ENCODE results near the gene ST6GALNAC1. TPM values are rescaled to one million over a fixed set of nuclear protein-coding genes. Genes with fewer than 3 reads are reported as not detected.

The ST6GALNAC1 gene
- total and polyA plus RNA-seq, 4 donors: 0.16 to 2.1 (median 0.21) TPM; not detected in 1

DNA sequence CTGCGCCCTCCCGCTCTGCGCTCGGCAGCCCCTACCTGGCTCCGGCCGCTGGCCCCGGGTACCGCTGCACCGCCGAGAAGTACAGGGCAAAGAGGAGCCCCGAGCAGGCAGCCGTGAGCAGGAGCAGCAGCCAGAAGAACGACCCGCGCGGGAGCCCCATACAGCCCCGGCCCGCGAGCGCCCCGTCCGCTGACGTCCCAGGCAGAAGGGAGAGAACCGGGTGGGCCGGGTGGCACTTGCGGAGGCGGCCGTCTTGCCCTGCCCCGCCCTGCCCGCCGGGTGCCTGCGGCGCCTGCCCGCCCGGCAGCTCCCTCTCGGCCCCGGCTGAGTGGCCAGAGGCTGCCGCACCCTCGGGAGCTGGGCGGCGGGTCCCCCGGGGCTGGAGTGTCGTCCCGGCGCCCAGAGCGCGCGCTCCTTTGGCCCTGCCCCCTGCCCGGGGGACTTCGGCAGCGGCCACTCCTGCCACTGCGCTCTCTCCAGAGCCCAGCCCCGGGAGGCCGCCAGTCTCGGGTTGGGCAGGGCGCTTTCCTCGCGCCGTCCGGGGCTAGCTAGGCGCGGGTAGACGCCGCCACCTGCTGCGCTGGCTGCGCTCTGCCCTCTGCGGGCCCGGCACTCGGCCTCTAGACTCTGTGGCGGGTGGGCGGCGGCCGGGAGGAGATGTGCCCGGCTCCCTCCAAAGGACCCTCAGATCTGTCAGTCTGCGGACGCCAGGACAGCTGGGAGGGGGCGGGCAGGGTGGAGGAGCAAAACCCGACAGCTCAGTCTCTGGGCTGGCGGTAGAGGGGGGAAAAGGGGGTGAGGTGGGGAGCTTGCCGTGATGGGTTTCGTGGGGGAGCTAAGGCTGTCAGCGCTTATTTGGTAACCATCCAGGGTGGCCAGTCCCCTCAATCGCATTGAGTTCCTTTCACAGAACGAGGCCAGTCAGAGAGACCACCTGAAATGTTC lies 57.6 kb downstream of the ST6GALNAC1 start, which contains the start of gene ST6GALNAC2:
Gene ST6GALNAC2, minus strand, starts transcription at position 212 of the 945 bp plus-strand sequence. Its CDS starts 52 bp downstream, at position 160.
- Histone ChIP-seq H3K27ac (ENCODE audit: low read depth in 1 of 2, low read length in 2 of 2) (peak within 1 kb of the TSS in 1 of 2 donors; percentile 42), H3K27me3 (ENCODE audit: control insufficient read depth in 4 of 4, insufficient read depth in 4 of 4, low read length in 3 of 4) (no peaks in the 10 kb centered on the region), H3K4me3 (ENCODE audit: low read depth in 1 of 3, low read length in 3 of 3) (peak within 1 kb of the TSS; percentile 23 to 66 (median 58)), H3K36me3 (ENCODE audit: control insufficient read depth in 4 of 4, insufficient read depth in 3 of 4, low read depth in 1 of 4, low read length in 3 of 4) (no peaks in the 10 kb centered on the region), H3K9ac (ENCODE audit: low read depth in 1 of 2, low read length in 2 of 2) (peak within 1 kb of the TSS in 1 of 2 donors; percentile 6), H3K4me1 (ENCODE audit: control insufficient read depth in 4 of 4, insufficient read depth in 4 of 4, low read length in 3 of 4) (peaks cover 7 to 26% (median 16%) of the 10 kb centered on the region in 4 donors), H3K9me3 (ENCODE audit: control insufficient read depth in 4 of 4, low read length in 3 of 4) (no peaks in the 10 kb centered on the region)
- 2% methylated on average over 84 of the region's 84 CpGs for WGBS
- TF ChIP-seq RAD21 (IDR thresholded peaks at IDR 0.05) (peak; percentile 70 to 78), NR2F2 (IDR thresholded peaks at IDR 0.05) (no peak)
- TF ChIP-seq, protein P1, sequence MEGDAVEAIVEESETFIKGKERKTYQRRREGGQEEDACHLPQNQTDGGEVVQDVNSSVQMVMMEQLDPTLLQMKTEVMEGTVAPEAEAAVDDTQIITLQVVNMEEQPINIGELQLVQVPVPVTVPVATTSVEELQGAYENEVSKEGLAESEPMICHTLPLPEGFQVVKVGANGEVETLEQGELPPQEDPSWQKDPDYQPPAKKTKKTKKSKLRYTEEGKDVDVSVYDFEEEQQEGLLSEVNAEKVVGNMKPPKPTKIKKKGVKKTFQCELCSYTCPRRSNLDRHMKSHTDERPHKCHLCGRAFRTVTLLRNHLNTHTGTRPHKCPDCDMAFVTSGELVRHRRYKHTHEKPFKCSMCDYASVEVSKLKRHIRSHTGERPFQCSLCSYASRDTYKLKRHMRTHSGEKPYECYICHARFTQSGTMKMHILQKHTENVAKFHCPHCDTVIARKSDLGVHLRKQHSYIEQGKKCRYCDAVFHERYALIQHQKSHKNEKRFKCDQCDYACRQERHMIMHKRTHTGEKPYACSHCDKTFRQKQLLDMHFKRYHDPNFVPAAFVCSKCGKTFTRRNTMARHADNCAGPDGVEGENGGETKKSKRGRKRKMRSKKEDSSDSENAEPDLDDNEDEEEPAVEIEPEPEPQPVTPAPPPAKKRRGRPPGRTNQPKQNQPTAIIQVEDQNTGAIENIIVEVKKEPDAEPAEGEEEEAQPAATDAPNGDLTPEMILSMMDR (IDR thresholded peaks at IDR 0.05; ENCODE audit: low read depth, low read length, missing input control): peak; percentile 45
- DNase-seq (ENCODE audit: low spot score): peak; percentile 44

DNA sequence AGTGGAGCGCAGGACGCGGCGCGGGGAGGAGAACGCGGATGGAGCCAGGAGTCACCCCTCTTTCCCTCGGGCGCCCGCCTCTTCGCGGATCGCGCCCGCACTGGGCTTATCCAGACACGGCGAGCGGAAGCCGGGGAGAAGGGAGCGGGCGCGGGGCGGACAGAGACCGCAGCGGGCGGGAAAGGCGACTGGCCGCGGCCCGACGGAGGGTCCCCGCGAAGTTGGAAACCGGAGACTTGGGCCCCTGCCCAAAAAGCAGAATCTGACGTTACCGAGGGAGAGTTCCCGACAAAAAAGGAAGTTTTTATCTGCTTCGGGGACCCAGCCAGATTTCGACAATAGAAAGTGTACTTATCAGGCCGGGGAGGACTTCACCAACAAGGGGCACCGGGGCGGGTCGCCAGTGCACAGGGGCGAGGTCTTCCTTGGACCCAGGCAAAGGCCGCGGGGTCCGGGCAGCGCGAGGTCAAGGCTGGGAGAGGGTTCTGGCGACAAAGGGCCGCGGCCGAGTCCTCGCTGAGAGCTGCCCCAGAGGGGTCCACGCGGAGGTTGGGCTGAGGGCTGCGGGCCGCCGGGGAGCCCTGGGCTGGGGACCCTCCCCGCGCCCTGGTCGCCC lies 58.4 kb downstream of the ST6GALNAC1 start:
- Histone ChIP-seq H3K36me3 (ENCODE audit: control insufficient read depth in 4 of 4, insufficient read depth in 3 of 4, low read depth in 1 of 4, low read length in 3 of 4) (no peaks in the 10 kb centered on the region), H3K4me3 (ENCODE audit: low read depth in 1 of 3, low read length in 3 of 3) (peak overlapping the region; percentile 23 to 66 (median 58)), H3K9ac (ENCODE audit: low read depth in 1 of 2, low read length in 2 of 2) (peak overlapping the region in 1 of 2 donors; percentile 6), H3K4me1 (ENCODE audit: control insufficient read depth in 4 of 4, insufficient read depth in 4 of 4, low read length in 3 of 4) (peaks cover 7 to 26% (median 16%) of the 10 kb centered on the region in 4 donors), H3K9me3 (ENCODE audit: control insufficient read depth in 4 of 4, low read length in 3 of 4) (no peaks in the 10 kb centered on the region), H3K27ac (ENCODE audit: low read depth in 1 of 2, low read length in 2 of 2) (peak overlapping the region in 1 of 2 donors; percentile 42), H3K27me3 (ENCODE audit: control insufficient read depth in 4 of 4, insufficient read depth in 4 of 4, low read length in 3 of 4) (no peaks in the 10 kb centered on the region)
- WGBS: 3% methylated on average over 62 of the region's 62 CpGs
- TF ChIP-seq TAF1 (conservative IDR thresholded peaks at IDR 0.05) (no peak), RAD21 (IDR thresholded peaks at IDR 0.05) (no peak), YY1 (IDR thresholded peaks at IDR 0.05) (no peak), RXRA (IDR thresholded peaks at IDR 0.05) (no peak), SP1 (IDR thresholded peaks at IDR 0.05) (no peak)
- TF ChIP-seq, protein P2, sequence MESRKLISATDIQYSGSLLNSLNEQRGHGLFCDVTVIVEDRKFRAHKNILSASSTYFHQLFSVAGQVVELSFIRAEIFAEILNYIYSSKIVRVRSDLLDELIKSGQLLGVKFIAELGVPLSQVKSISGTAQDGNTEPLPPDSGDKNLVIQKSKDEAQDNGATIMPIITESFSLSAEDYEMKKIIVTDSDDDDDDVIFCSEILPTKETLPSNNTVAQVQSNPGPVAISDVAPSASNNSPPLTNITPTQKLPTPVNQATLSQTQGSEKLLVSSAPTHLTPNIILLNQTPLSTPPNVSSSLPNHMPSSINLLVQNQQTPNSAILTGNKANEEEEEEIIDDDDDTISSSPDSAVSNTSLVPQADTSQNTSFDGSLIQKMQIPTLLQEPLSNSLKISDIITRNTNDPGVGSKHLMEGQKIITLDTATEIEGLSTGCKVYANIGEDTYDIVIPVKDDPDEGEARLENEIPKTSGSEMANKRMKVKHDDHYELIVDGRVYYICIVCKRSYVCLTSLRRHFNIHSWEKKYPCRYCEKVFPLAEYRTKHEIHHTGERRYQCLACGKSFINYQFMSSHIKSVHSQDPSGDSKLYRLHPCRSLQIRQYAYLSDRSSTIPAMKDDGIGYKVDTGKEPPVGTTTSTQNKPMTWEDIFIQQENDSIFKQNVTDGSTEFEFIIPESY (IDR thresholded peaks at IDR 0.05): no peak
- TF ChIP-seq, protein P1 (IDR thresholded peaks at IDR 0.05; ENCODE audit: low read depth, low read length, missing input control): no peak
- DNase-seq (ENCODE audit: low spot score): no peak
